Activated T-helper 9 cell treated with anti-CD3 and anti-CD28 coated beads, Interleukin-2, amount 50 U/mL, for 16 hours (primary cell): ENCODE measurements around the gene ARL11.

Experiments used
- DNase-seq: peaks from one replicate; pipeline ENCODE4 v3.0.0-alpha.2; 2020; ENCODE audit warnings: low read depth

Gene ARL11

DNA sequence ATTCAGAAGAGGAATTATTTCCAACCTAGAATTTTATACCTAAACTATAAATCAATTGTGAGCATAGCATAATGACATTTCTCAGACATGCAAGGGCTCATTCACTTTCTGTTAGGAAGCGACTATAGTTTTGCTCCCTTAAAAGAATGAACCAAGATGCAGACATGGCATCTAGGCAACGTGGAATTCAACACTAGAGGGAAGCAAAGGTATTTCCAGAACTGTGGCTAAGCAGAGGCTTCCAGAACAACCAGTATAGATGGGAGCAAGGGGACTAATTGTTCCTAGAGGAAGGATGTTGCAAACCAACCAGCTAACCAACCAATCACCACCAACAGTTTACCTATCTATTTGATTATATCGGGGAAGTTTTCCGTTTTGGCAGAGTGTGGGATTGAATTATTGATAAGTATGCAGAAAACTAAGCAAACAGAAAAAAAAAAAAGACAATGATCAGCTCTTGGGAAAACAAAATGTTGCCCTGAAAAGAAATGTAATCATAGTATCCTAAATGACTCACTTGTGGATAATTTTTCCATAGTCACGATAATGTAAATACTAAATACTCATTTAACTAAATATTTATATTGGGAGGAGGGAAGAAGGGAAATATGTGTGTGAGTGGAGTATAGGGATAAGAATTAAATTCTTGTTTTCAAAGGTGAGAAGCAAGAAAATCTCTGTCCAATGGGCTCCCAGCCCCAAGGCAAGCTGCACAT lies 21.1 kb downstream of the ARL11 start:
- DNase-seq = no peak

- no peak for DNase-seq
These were observed 21.6 kb downstream of the ARL11 start for GRCh38 chr13:49649963-49650312.

DNA sequence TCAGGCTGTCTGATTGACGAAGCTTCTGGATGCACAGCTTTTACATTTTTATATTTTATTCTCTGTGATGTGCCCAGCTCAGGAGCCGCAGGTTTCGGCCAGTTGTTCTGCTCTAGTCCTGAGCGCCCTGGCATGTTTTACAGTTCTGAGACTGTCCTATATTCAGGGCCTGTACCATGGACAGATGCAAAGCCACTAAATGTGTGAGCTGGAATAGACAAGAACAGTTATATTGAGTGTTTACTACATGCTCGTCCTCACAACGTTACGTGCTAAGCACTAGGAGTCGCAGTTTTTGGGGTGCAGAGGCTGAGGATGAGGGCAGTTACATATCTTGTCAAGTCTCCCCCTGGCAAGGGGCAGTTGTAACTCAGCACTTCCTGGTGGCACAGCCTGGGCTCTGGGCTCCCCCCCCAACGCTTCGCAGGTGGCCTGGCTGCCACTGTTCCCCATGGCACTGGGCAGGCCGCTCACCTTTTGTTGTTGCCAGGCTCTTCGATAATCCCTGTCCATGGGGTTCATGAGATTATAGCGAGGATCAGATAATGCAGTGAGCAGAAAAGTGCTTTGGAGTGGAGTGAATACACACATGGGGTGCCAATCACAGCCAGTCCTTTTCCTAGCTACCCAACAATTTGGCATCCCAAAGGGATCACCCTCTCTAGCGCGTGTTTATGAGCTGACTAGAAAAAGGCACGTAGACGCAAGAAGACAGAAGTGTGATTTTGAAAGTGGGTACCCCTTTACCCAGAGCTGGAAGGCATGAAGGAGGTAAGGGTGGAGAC lies 23.5 kb downstream of the ARL11 start:
- DNase-seq = no peak

GRCh38 chr13:49652355-49653305 lies 24.3 kb downstream of the ARL11 start:
- DNase-seq = no peak

DNA sequence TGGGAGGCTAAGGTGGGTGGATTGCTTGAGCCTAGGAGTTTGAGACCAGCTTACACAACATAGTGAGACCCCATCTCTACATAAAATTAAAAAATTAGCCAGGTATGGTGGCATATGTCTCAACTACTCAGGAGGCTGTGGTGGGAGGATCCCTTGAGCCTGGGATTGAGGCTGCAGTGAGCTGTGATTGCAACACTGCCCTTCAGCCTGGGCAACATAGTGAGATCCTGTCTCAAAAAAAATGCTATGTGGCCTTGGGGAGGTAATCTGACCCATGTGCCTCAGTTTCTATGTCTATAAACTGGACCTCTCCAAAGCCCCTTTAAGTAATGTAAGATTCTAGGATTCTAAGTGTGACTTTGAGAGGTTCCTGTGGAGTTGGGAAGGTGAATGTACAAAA lies 25.2 kb downstream of the ARL11 start:
- DNase-seq = no peak

DNA sequence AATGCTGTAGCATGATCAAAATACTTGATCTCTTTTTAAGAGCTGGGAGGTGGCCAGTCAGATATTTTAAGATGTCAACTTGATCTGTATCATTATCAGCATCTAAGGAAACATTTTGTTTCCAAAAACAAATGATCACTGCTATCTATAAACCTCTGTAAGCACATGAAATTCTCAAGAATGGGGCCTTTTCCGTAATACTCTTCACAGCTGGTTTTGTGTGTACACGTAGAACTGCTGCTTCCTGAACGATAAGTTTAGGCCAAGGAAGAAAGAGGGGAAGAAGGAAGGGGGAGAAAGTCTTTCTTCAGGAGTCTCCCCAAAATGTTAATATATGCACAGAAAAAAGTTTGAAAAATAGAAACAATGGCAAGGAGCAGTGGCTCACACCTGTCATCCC lies 25.7 kb downstream of the ARL11 start:
- no peak for DNase-seq

- DNase-seq = no peak
These were observed 27.6 kb downstream of the ARL11 start for GRCh38 chr13:49655906-49656305.

- DNase-seq = no peak
These were observed 28.9 kb downstream of the ARL11 start for GRCh38 chr13:49657241-49657641.

DNA sequence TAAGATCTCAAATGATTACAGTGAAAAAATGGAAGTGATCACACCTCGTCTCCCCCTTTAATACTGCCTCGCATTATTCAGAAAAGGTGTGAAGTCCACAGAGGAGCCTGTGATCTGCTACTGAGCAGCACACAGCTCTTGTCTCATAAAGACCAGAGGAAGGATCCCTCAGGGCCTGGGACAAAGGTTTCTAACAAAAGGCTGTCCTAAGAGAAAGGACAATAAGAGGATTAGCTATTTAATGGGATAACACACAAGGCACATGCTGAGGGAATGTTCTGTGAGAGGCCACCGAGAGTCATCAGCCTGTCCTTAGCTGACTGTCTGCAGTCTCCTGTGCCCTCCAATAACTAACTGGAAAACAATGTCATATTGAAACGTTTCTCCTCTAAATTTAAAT lies 36.3 kb downstream of the ARL11 start:
- no peak for DNase-seq

- no peak for DNase-seq
These were observed 39.5 kb downstream of the ARL11 start for GRCh38 chr13:49667773-49668172.

DNA sequence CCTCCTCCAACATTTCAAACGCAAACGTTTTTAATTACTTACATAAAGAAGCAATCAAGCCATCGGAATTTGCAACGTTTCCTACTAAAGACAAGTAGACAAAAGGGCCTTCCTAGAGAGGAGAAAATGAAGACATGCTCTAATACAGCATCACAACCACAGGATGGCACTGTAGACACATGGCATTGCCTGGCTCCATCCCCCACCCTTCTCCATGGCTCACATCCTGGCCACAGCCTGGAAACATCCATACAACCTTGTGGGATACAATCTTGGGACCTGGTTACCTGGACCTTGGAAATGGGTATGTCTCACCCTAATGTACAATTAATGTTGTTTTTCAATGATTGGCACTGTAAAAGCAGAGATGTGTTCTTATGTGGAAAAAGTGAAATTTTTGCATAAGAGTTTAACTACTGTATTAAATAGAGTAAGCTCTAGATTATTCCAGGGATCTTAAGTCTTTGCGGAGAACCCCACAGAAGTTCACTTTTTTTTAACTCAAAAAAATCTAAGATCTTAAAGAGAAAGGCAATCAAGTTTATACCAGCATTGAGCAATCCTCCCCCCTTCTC lies 41.5 kb downstream of the ARL11 start:
- DNase-seq = no peak

DNA sequence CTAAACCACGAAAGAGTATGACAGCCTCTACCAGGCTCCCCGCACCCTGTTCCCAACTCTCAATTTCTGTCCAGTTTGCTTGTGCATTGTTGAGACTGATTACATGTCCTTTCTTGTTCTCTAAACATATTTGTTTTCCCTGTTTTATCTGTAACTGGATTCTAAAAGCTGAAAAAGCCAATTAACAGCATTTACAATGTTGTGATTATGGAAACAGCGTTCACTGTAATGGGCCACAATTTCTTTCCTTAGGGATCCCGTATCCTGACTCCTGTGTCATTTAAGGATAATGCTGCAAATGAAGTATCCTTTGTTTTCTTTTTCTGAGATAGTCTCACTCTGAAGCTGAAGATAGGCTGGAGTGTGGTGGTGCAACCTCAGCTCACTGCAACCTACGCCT lies 42.5 kb downstream of the ARL11 start:
- DNase-seq = no peak

DNA sequence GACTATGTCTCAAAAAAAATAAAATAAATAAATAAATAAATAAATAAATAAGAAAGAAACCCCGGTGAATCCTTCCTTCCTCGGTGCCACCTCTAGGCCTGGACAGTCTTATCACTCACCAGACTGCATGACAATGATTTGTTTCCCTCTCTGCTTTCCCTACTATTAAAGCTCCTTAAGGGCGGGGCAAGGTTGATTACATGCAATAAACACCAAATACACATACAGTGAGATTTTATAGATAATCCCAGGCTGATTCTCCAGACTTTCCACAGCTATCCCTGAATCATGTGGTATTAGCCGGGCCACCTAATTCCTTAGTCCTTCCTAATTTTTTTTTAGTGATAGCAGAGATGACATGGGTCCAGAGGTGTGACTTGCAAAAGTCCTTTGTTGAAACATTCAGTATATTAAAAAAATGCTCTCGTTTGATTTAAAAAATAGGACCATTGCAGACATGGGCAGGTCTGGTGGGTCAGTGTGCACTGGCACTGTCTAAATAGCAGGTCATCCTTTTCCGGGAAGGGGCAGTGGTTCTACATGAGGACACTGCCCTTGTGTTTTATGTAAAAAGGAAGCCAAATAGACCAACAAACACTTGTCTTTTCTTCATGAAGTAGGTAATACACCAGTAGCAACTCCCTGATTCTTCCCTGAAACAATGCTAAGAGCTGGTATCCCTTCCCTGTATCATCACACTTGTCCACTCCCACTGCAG lies 48.4 kb downstream of the ARL11 start:
- no peak for DNase-seq

- DNase-seq = no peak
These were observed 50.0 kb downstream of the ARL11 start for GRCh38 chr13:49678191-49678914.

- DNase-seq = no peak
These were observed 50.9 kb downstream of the ARL11 start for GRCh38 chr13:49679246-49679645.

- no peak for DNase-seq
These were observed 53.6 kb downstream of the ARL11 start for GRCh38 chr13:49681842-49682435.
